Skeletal muscle satellite cell (primary cell): ENCODE data around the gene BCR.

ENCODE experiments used
- H3K27me3 ChIP-seq: 2 replicates; pipeline ENCODE4 v1.7.0; 2013; ENCODE audit warnings: low read length; ENCODE audit not compliant: control insufficient read depth, insufficient read depth
- H3K36me3 ChIP-seq: 2 replicates; pipeline ENCODE4 v1.7.0; 2013; ENCODE audit warnings: mild to moderate bottlenecking, control low read depth, low read length; ENCODE audit not compliant: insufficient read depth
- H3K4me1 ChIP-seq: 2 replicates; pipeline ENCODE4 v1.7.0; 2013; ENCODE audit warnings: low read length; ENCODE audit not compliant: control insufficient read depth, insufficient read depth
- H3K4me2 ChIP-seq: 2 replicates; pipeline ENCODE4 v1.7.0; 2013; ENCODE audit warnings: mild to moderate bottlenecking, low read length
- H3K4me3 ChIP-seq: 2 replicates; pipeline ENCODE4 v1.7.0; 2013; ENCODE audit warnings: low read length
- H3K9ac ChIP-seq: 2 replicates; pipeline ENCODE4 v1.7.0; 2013; ENCODE audit warnings: mild to moderate bottlenecking, low read depth, low read length, moderate library complexity
- H3K9me3 ChIP-seq: replicated peaks from 2 replicates; pipeline ENCODE4 v1.7.0; 2013; ENCODE audit warnings: mild to moderate bottlenecking, control low read depth, low read length

BCR gene

GRCh38 chr22:23230348-23231068, 50.2 kb downstream of the BCR start:
- Histone ChIP-seq H3K4me3 (no peak overlapping the region), H3K9me3 (peaks cover 5% of the 10 kb centered on the region), H3K4me1 (peaks cover 46% of the 10 kb centered on the region), H3K36me3 (no peaks in the 10 kb centered on the region), H3K9ac (no peak overlapping the region), H3K4me2 (no peak overlapping the region), H3K27me3 (no peaks in the 10 kb centered on the region)

- Histone ChIP-seq H3K9ac (no peak overlapping the region), H3K4me1 (peaks cover 42% of the 10 kb centered on the region), H3K9me3 (peaks cover 5% of the 10 kb centered on the region), H3K27me3 (no peaks in the 10 kb centered on the region), H3K4me3 (no peak overlapping the region), H3K36me3 (no peaks in the 10 kb centered on the region), H3K4me2 (no peak overlapping the region)
Observed at GRCh38 chr22:23231471-23232093, 51.3 kb downstream of the BCR start.

GRCh38 chr22:23232094-23232905, 52.0 kb downstream of the BCR start:
- Histone ChIP-seq H3K27me3 (no peaks in the 10 kb centered on the region), H3K9me3 (peaks cover 5% of the 10 kb centered on the region), H3K4me1 (peaks cover 37% of the 10 kb centered on the region)

GRCh38 chr22:23233084-23233531, 52.8 kb downstream of the BCR start:
- peaks cover 42% of the 10 kb centered on the region for H3K4me1 ChIP-seq
- no peak overlapping the region for H3K4me2 ChIP-seq
- H3K9ac ChIP-seq: no peak overlapping the region
- H3K4me3 ChIP-seq: no peak overlapping the region
- H3K36me3 ChIP-seq: no peaks in the 10 kb centered on the region
- H3K27me3 ChIP-seq: no peaks in the 10 kb centered on the region
- peaks cover 5% of the 10 kb centered on the region for H3K9me3 ChIP-seq

More at GRCh38 chr22:23232094-23232905, 52.0 kb downstream of the BCR start:
- no peak overlapping the region for H3K9ac ChIP-seq
- no peaks in the 10 kb centered on the region for H3K36me3 ChIP-seq
- H3K4me3 ChIP-seq: no peak overlapping the region
- H3K4me2 ChIP-seq: no peak overlapping the region

- no peak overlapping the region for H3K4me2 ChIP-seq
- no peak overlapping the region for H3K4me3 ChIP-seq
- H3K9me3 ChIP-seq: no peaks in the 10 kb centered on the region
- H3K4me1 ChIP-seq: peaks cover 42% of the 10 kb centered on the region
- no peaks in the 10 kb centered on the region for H3K27me3 ChIP-seq
- H3K9ac ChIP-seq: no peak overlapping the region
- no peaks in the 10 kb centered on the region for H3K36me3 ChIP-seq
Observed at GRCh38 chr22:23233752-23234408, 53.6 kb downstream of the BCR start.

- Histone ChIP-seq H3K27me3 (no peaks in the 10 kb centered on the region), H3K4me2 (no peak overlapping the region), H3K4me1 (peaks cover 42% of the 10 kb centered on the region), H3K36me3 (no peaks in the 10 kb centered on the region), H3K4me3 (no peak overlapping the region), H3K9ac (no peak overlapping the region), H3K9me3 (no peaks in the 10 kb centered on the region)
Observed at GRCh38 chr22:23234409-23235161, 54.3 kb downstream of the BCR start.

- no peak overlapping the region for H3K4me3 ChIP-seq
- H3K4me2 ChIP-seq: no peak overlapping the region
- peaks cover 42% of the 10 kb centered on the region for H3K4me1 ChIP-seq
- no peak overlapping the region for H3K9ac ChIP-seq
- no peaks in the 10 kb centered on the region for H3K27me3 ChIP-seq
- H3K36me3 ChIP-seq: no peaks in the 10 kb centered on the region
- no peaks in the 10 kb centered on the region for H3K9me3 ChIP-seq
Observed at GRCh38 chr22:23235425-23235824, 55.1 kb downstream of the BCR start.

GRCh38 chr22:23236026-23236425, 55.7 kb downstream of the BCR start:
- Histone ChIP-seq H3K9me3 (no peaks in the 10 kb centered on the region), H3K4me3 (no peak overlapping the region), H3K9ac (no peak overlapping the region), H3K4me1 (peaks cover 38% of the 10 kb centered on the region), H3K36me3 (no peaks in the 10 kb centered on the region), H3K4me2 (no peak overlapping the region), H3K27me3 (no peaks in the 10 kb centered on the region)

GRCh38 chr22:23236440-23237184, 56.3 kb downstream of the BCR start:
- Histone ChIP-seq H3K36me3 (no peaks in the 10 kb centered on the region), H3K9me3 (no peaks in the 10 kb centered on the region), H3K4me3 (no peak overlapping the region), H3K9ac (no peak overlapping the region), H3K27me3 (no peaks in the 10 kb centered on the region), H3K4me1 (peaks cover 35% of the 10 kb centered on the region), H3K4me2 (no peak overlapping the region)

GRCh38 chr22:23237201-23237798, 57.0 kb downstream of the BCR start:
- no peaks in the 10 kb centered on the region for H3K9me3 ChIP-seq
- H3K27me3 ChIP-seq: no peaks in the 10 kb centered on the region
- H3K4me3 ChIP-seq: no peak overlapping the region
- H3K4me2 ChIP-seq: no peak overlapping the region
- H3K9ac ChIP-seq: no peak overlapping the region
- H3K4me1 ChIP-seq: peaks cover 32% of the 10 kb centered on the region
- no peaks in the 10 kb centered on the region for H3K36me3 ChIP-seq
